ENCODE measurements around the gene WBP2.

DNA sequence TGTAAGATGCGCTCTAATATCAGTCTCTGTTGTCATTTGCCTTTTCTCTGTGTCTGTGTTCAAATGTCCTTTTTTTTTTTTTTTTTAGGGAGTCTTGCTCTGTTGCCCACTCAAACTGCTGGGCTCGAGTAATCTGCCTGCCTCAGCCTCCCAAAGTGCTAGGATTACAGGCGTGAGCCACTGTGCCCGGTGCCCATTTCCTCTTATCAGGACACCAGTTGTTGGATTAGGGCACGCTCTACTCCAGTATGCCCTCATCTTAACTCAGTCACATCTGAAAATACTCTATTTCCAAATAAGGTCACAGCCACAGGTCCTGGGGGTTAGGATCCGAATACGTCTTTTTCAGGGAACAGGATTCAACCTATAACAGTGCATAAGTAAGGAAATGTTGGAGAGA lies 25.1 kb upstream of the WBP2 start:
- TF ChIP-seq, protein P1, sequence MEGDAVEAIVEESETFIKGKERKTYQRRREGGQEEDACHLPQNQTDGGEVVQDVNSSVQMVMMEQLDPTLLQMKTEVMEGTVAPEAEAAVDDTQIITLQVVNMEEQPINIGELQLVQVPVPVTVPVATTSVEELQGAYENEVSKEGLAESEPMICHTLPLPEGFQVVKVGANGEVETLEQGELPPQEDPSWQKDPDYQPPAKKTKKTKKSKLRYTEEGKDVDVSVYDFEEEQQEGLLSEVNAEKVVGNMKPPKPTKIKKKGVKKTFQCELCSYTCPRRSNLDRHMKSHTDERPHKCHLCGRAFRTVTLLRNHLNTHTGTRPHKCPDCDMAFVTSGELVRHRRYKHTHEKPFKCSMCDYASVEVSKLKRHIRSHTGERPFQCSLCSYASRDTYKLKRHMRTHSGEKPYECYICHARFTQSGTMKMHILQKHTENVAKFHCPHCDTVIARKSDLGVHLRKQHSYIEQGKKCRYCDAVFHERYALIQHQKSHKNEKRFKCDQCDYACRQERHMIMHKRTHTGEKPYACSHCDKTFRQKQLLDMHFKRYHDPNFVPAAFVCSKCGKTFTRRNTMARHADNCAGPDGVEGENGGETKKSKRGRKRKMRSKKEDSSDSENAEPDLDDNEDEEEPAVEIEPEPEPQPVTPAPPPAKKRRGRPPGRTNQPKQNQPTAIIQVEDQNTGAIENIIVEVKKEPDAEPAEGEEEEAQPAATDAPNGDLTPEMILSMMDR (IDR thresholded peaks at IDR 0.05) = no peak
- TF ChIP-seq EP300 (IDR thresholded peaks at IDR 0.05; ENCODE audit: low read depth) = no peak
- no peak for TF ChIP-seq POLR2A (IDR thresholded peaks at IDR 0.05)
- TF ChIP-seq POLR2AphosphoS5 (IDR thresholded peaks at IDR 0.05) = no peak

All from transverse colon (tissue), 4 donors.